A549 treated with DMSO at 1 μM for 4 hours (cell line): Measurements from ENCODE around the gene OR13C8. TPM values are rescaled to one million over a fixed set of nuclear protein-coding genes. Genes with fewer than 3 reads are reported as not detected.

ENCODE experiments used
- total RNA-seq: library from RNA; stranded (reverse); fragments of 200-300 nt; extraction: Qiagen RNA extraction; gene quantifications from 5 replicates; pipeline ENCODE4 v1.2.3, GENCODE V29; 2022; ENCODE audit warnings: low read depth

The OR13C8 gene, protein sequence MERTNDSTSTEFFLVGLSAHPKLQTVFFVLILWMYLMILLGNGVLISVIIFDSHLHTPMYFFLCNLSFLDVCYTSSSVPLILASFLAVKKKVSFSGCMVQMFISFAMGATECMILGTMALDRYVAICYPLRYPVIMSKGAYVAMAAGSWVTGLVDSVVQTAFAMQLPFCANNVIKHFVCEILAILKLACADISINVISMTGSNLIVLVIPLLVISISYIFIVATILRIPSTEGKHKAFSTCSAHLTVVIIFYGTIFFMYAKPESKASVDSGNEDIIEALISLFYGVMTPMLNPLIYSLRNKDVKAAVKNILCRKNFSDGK
- not detected in 5 replicates for total RNA-seq

DNA sequence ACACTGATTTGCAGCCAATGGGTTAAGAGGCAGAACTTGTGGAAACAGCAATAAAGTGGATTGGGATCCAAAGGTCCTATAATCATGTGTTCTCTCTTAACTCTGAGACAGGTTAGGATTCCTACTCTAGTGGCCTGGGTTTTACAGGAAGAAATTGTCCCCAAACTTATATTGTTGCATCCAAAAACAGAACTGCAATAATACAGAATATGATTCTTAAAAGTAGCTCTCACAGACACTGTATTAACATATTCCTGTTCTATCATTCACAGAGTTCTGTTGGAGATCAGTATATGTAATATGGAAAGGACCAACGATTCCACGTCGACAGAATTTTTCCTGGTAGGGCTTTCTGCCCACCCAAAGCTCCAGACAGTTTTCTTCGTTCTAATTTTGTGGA is at the start of gene OR13C8:
Gene OR13C8, plus strand, starts transcription at position 301 of the 400 bp plus-strand sequence. Its CDS starts 0 bp downstream, at position 301.

DNA sequence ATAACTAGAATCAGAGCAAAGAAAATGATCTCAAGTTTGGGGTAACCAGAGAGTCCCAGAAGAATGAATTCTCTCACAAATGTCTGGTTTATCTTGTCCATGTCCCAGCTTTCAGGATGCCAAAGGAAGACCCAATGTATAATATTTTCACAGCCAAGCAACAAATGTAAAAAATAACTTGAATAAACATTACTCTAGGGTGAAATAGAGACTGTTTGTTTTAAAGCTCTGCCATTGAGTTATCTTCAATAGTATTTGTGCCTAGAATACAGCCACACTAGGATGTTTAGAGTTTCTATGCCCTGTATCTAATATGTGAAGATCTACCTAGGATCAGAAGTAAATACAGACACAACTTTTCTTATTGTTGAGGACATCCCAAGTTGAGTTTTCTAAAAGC is 41.9 kb upstream of the OR13C8 start, which contains the start of gene OR13C4:
Gene OR13C4, minus strand, starts transcription at position 101 of the 400 bp plus-strand sequence. Its CDS starts 0 bp downstream, at position 101.

DNA sequence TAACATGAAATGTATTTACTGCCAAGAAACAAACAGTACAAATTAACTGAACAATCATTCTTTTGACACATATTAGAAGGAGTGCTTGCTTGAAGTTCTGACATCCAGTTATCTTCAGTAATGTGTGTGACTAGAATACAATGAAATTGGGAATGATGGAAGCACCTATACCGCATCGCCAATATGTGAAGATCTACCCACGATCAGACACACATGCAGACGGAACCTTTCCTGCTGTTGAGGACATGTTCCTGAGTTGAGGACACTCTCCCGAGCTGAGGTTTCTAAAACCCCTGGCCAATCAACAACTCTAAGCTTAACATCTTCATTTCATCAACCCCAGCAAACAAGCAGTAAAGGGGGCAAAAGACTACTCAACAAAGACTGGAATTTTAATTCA is 32.2 kb upstream of the OR13C8 start, which contains the start of gene OR13C3:
Gene OR13C3, minus strand, starts transcription at position 101 of the 400 bp plus-strand sequence. CDS start 133 bp downstream, outside the sequence.

DNA sequence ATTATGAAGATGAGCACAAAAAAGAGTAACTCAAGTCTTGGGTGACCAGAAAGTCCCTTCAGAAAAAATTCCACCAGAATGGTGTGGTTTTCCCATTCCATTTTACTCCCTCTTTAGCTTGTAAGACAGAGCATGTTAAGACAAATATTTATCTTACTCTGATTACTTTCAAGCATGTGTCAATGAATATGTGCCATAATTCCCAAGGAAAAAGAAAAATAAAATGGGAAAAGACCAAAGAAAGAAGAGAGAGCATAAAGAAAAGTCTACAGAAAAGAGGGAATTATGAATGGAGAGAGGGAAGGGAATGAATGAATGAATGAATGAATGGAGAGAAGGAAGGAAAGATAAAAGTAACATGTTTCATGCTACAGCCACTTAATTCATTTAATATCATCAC is 30.3 kb downstream of the OR13C8 start, which contains the start of gene OR13C5:
Gene OR13C5, minus strand, starts transcription at position 101 of the 400 bp plus-strand sequence. Its CDS starts 0 bp downstream, at position 101.

DNA sequence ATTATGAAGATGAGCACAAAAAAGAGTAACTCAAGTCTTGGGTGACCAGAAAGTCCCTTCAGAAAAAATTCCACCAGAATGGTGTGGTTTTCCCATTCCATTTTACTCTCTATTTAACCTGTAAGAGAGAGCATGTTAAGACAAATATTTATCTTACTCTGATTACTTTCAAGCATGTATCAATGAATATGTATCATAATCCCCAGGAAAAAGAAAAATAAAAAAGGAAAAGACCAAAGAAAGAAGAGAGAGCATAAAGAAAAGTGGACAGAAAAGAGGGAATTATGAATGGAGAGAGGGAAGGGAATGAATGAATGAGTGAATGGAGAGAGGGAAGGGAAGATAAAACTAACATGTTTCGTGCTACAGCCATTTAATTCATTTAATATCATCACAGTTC is 36.6 kb downstream of the OR13C8 start, which contains the start of gene OR13C2:
Gene OR13C2, minus strand, starts transcription at position 101 of the 400 bp plus-strand sequence. Its CDS starts 0 bp downstream, at position 101.

DNA sequence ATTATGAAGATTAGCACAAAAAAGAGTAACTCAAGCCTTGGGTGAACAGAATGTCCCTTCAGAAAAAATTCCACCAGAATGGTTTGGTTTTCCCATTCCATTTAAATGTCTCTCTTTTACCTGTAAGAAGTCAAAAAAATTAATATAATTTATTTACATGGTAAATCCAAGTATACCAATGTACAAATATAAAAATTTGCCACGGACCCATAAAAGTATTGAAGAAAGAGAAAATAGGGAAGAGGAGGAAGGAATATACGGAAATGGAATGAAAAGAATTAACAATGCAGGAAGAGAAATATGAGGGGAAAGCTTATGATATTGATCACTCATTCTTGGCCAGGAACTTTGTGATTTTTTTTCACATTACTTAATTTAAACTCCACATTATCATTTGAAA is 49.1 kb downstream of the OR13C8 start, which contains the start of gene OR13C9:
Gene OR13C9, minus strand, starts transcription at position 101 of the 400 bp plus-strand sequence. Its CDS starts 0 bp downstream, at position 101.

Other genes starting within 250 kb of the OR13C8 start
- not detected in 5 replicates for gene OR13F1, start 64.9 kb upstream of the OR13C8 start, total RNA-seq
- not detected in 5 replicates for gene OR13C4, start 42.0 kb upstream of the OR13C8 start, total RNA-seq
- not detected in 5 replicates for gene OR13C3, start 32.3 kb upstream of the OR13C8 start, total RNA-seq
- not detected in 5 replicates for gene OR13C5, start 30.2 kb downstream of the OR13C8 start, total RNA-seq
- not detected in 5 replicates for gene OR13C2, start 36.5 kb downstream of the OR13C8 start, total RNA-seq
- not detected in 5 replicates for gene OR13C9, start 49.0 kb downstream of the OR13C8 start, total RNA-seq
- gene OR13D1, start 125.3 kb downstream of the OR13C8 start, total RNA-seq: not detected in 5 replicates
- gene NIPSNAP3A, start 178.5 kb downstream of the OR13C8 start, total RNA-seq: 10.7 to 17.1 TPM (median 13.8 TPM) in 5 replicates
- 0.50 to 1.3 TPM (median 0.69 TPM) in 5 replicates for gene NIPSNAP3B, start 195.0 kb downstream of the OR13C8 start, total RNA-seq